ENCODE measurements around the gene CDH13. TPM values are rescaled to one million over a fixed set of nuclear protein-coding genes. Genes with fewer than 3 reads are reported as not detected.

The CDH13 gene
- total and polyA plus RNA-seq, 2 of the 8 experiments (the other 6 are each of a cell fraction or from before 2014, with no cell fraction given): 2.3 to 2.4 TPM

DNA sequence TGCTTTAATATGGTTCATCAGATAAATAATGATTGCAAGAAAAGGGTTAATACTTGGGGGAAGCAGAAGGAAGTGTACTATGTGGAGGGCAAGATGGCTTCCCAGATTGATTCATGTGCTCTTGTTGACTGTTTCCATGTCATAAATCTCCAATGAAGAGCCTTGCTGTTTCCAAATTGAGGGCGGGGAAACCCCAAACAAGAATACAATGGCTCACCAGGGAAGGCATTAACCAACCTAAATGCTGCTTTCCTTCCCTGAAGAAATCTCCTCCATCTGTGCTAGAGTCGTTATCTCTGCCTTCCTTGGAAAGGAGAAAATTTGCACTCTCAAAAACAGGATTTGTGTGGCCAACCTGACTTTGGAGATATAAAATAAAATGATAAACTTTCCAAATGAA lies 28.0 kb upstream of the CDH13 start:
- 77% methylated on average over 2 of the region's 2 CpGs; no CpG with 5 or more reads in 1 of the 2 experiments for WGBS, 2 experiments (ENCODE audit: extremely low coverage in 1 of 2, insufficient coverage in 1 of 2, insufficient read length in 1 of 2, insufficient replicate concordance in 2 of 2, low coverage in 1 of 2, low lambda C conversion rate in 2 of 2, missing lambda C conversion rate in 1 of 2)
- no peak overlapping the region for H2AK5ac ChIP-seq (ENCODE audit: low read depth, low read length)

More for the DNA sequence above, 28.0 kb upstream of the CDH13 start:
- no peak overlapping the region for H2BK20ac ChIP-seq (ENCODE audit: low read length)
- H3K36me3 ChIP-seq (ENCODE audit: control insufficient read depth in 2 of 4, insufficient read depth in 4 of 4, low read length in 3 of 4): no peaks in the 10 kb centered on the region
- H3K18ac ChIP-seq (ENCODE audit: extremely low read depth, low read length): no peak overlapping the region
- no peak overlapping the region for H3K14ac ChIP-seq (ENCODE audit: insufficient read length)
- peaks cover 4 to 19% of the 10 kb centered on the region in 2 experiments; a peak in 2 of 4 replicates for H3K9me3 ChIP-seq (ENCODE audit: insufficient read depth in 2 of 2, low read depth in 1 of 2, low read length in 1 of 2)
- no peak overlapping the region for H4K91ac ChIP-seq (replicated peaks; ENCODE audit: insufficient read length, low read length)
- no peak overlapping the region for H3K27ac ChIP-seq (ENCODE audit: low read depth, low read length)
- no peak overlapping the region for H2BK5ac ChIP-seq (ENCODE audit: low read depth, low read length)
- no peak for FAIRE-seq
- DNase-seq (ENCODE audit: low read depth in 1 of 2, low spot score in 2 of 2): no peak
- CTCF ChIA-PET (ENCODE audit: partially characterized antibody): interaction anchor here (0.9 to 1.6 kb wide), 3 partner anchors 33 to 336 kb away, joined by 4 to 5 read pairs (median 5); no protein-coding TSS in a partner anchor
- no peak overlapping the region for H2AFZ ChIP-seq (ENCODE audit: low read length)
- no peak overlapping the region for H4K8ac ChIP-seq (ENCODE audit: extremely low read depth, insufficient read depth, low read length)
- no peak overlapping the region for H3K4me3 ChIP-seq (ENCODE audit: extremely low read depth in 1 of 4, insufficient read depth in 2 of 4, low read depth in 3 of 4, low read length in 4 of 4)
- no peaks in the 10 kb centered on the region for H3K79me2 ChIP-seq (ENCODE audit: control insufficient read depth in 1 of 2, insufficient read depth in 2 of 2, low read length in 2 of 2)
- H3K9ac ChIP-seq (replicated peaks in 1 of 4; ENCODE audit: extremely low read depth in 1 of 4, low read depth in 3 of 4, low read length in 3 of 4): no peak overlapping the region
- H3K4me1 ChIP-seq (replicated peaks in 1 of 4; ENCODE audit: control insufficient read depth in 3 of 4, insufficient read depth in 4 of 4, low read length in 3 of 4): peaks cover 0 to 1% (median 0%) of the 10 kb centered on the region in 4 experiments; a peak in 2 of 7 replicates
- POLR2A ChIA-PET (ENCODE audit: partially characterized antibody): no interaction called here
- H4K5ac ChIP-seq (ENCODE audit: insufficient read length, low read depth, low read length): no peak overlapping the region
- no peak overlapping the region for H2BK15ac ChIP-seq (ENCODE audit: low read length)
- H3K23me2 ChIP-seq (ENCODE audit: low read depth, low read length): no peaks in the 10 kb centered on the region; the same call in 1 of the 2 replicates
- TF ChIP-seq YY1 (IDR thresholded peaks at IDR 0.05; ENCODE audit: low read depth, low read length): 0 out of 2 replicates have a peak, but pooled peaks have one; percentile 37
- no peak for TF ChIP-seq ASH2L (IDR thresholded peaks at IDR 0.05; ENCODE audit: low read length)
- TF ChIP-seq CTBP2 (IDR thresholded peaks at IDR 0.05; ENCODE audit: borderline replicate concordance, insufficient read depth, insufficient read length, low read length): no peak
- TF ChIP-seq SIX5 (IDR thresholded peaks at IDR 0.05; ENCODE audit: low read depth, low read length): no peak
- H3K56ac ChIP-seq (replicated peaks; ENCODE audit: insufficient read length, low read depth, low read length): no peak overlapping the region
- H2BK12ac ChIP-seq (ENCODE audit: low read depth, low read length): no peak overlapping the region
- no peaks in the 10 kb centered on the region for H3K79me1 ChIP-seq (ENCODE audit: low read depth, low read length)
- H3K4ac ChIP-seq (replicated peaks; ENCODE audit: insufficient read length, low read depth, low read length): no peak overlapping the region
- no peaks in the 10 kb centered on the region for H4K20me1 ChIP-seq (replicated peaks in 1 of 2; ENCODE audit: control insufficient read depth in 1 of 2, insufficient read depth in 2 of 2, low read length in 2 of 2)
- no peak overlapping the region for H3K4me2 ChIP-seq (ENCODE audit: insufficient read depth in 1 of 2, low read depth in 2 of 2, low read length in 2 of 2)
- H3K27me3 ChIP-seq (replicated peaks in 1 of 4; ENCODE audit: control insufficient read depth in 3 of 4, extremely low read depth in 1 of 4, insufficient read depth in 3 of 4, low read length in 3 of 4): no peaks in the 10 kb centered on the region
- no peak overlapping the region for H2BK120ac ChIP-seq (replicated peaks; ENCODE audit: low read depth, low read length)
- no peak overlapping the region for H3K23ac ChIP-seq (ENCODE audit: insufficient read length)
